ENCODE results near the gene B3GALNT1. TPM values are rescaled to one million over a fixed set of nuclear protein-coding genes. Genes with fewer than 3 reads are reported as not detected.

Gene B3GALNT1
- total RNA-seq, 3 donors from 2014 or later: 4.5 to 14.6 (median 10.8) TPM

DNA sequence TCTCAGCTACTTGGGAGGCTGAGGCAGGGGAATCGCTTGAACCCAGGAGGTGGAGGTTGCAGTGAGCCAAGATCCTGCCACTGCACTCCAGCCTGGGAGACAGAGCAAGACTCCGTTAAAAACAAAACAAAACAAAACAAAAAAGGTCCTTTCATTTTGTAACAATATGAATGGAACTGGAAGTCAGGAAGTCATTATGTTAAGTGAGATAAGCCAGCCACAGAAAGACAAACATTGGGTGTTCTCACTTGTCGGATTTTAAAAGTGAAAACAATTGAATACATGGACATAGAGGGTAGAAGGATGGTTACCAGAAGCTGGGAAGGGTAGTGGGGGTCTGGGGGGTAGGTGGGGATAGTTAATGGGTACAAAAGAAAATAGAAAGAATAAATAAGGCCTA, 12.5 kb upstream of the B3GALNT1 start:
- no peak for DNase-seq (ENCODE audit: low spot score in 2 of 2)
- Histone ChIP-seq H3K4me1 (no peaks in the 10 kb centered on the region), H3K9me3 (peaks cover 37 to 41% of the 10 kb centered on the region in 2 donors), H3K27ac (no peak overlapping the region), H3K4me3 (no peak overlapping the region), H3K36me3 (no peaks in the 10 kb centered on the region), H3K27me3 (no peaks in the 10 kb centered on the region)
- intact Hi-C loops (cut with DNase I; ENCODE audit: low total_unique reads): no loop called here
- TF ChIP-seq POLR2A (IDR thresholded peaks at IDR 0.05) (no peak), POLR2AphosphoS5 (IDR thresholded peaks at IDR 0.05) (no peak)
- TF ChIP-seq, protein P1, sequence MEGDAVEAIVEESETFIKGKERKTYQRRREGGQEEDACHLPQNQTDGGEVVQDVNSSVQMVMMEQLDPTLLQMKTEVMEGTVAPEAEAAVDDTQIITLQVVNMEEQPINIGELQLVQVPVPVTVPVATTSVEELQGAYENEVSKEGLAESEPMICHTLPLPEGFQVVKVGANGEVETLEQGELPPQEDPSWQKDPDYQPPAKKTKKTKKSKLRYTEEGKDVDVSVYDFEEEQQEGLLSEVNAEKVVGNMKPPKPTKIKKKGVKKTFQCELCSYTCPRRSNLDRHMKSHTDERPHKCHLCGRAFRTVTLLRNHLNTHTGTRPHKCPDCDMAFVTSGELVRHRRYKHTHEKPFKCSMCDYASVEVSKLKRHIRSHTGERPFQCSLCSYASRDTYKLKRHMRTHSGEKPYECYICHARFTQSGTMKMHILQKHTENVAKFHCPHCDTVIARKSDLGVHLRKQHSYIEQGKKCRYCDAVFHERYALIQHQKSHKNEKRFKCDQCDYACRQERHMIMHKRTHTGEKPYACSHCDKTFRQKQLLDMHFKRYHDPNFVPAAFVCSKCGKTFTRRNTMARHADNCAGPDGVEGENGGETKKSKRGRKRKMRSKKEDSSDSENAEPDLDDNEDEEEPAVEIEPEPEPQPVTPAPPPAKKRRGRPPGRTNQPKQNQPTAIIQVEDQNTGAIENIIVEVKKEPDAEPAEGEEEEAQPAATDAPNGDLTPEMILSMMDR (IDR thresholded peaks at IDR 0.05): no peak

GRCh38 chr3:161108840-161109239, 3.7 kb upstream of the B3GALNT1 start:
- intact Hi-C loops (cut with DNase I; ENCODE audit: low total_unique reads): no loop called here
- H3K36me3 ChIP-seq: no peaks in the 10 kb centered on the region
- H3K4me1 ChIP-seq: no peaks in the 10 kb centered on the region
- H3K9me3 ChIP-seq: no peaks in the 10 kb centered on the region
- TF ChIP-seq, protein P1 (IDR thresholded peaks at IDR 0.05): no peak
- no peak for TF ChIP-seq POLR2A (IDR thresholded peaks at IDR 0.05)
- TF ChIP-seq POLR2AphosphoS5 (IDR thresholded peaks at IDR 0.05): no peak
- H3K4me3 ChIP-seq: no peak overlapping the region
- no peak for DNase-seq (ENCODE audit: low spot score in 2 of 2)
- no peaks in the 10 kb centered on the region for H3K27me3 ChIP-seq
- no peak overlapping the region for H3K27ac ChIP-seq

DNA sequence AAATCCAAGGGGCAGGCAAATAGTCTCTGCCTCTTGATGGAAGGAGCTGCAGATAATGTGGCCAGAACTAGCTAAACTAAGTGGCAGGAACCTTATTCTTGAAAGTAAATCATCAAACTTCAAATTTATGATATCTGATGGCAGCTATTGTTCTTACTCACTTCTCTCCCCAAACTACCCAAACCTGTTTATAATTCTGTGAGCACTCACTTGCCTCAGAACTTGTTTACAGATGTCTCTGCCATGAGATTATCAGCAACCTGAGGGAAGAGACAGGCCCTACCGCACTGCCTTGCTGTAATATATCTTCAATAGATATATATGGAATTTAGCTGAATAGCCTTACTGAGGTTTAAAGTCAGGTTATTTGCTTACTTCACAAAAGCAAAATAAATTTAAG, 2.2 kb upstream of the B3GALNT1 start:
- H3K27me3 ChIP-seq: no peaks in the 10 kb centered on the region
- no peak for DNase-seq (ENCODE audit: low spot score in 2 of 2)
- no peaks in the 10 kb centered on the region for H3K4me1 ChIP-seq
- H3K36me3 ChIP-seq: no peaks in the 10 kb centered on the region
- intact Hi-C loops (cut with DNase I; ENCODE audit: low total_unique reads): no loop called here
- no peak overlapping the region for H3K4me3 ChIP-seq
- TF ChIP-seq, protein P1 (IDR thresholded peaks at IDR 0.05): no peak
- TF ChIP-seq POLR2A (IDR thresholded peaks at IDR 0.05) (no peak), POLR2AphosphoS5 (IDR thresholded peaks at IDR 0.05) (no peak)
- no peaks in the 10 kb centered on the region for H3K9me3 ChIP-seq
- no peak overlapping the region for H3K27ac ChIP-seq

GRCh38 chr3:161103776-161104385, 1.3 kb downstream of the B3GALNT1 start:
- no peaks in the 10 kb centered on the region for H3K9me3 ChIP-seq

DNA sequence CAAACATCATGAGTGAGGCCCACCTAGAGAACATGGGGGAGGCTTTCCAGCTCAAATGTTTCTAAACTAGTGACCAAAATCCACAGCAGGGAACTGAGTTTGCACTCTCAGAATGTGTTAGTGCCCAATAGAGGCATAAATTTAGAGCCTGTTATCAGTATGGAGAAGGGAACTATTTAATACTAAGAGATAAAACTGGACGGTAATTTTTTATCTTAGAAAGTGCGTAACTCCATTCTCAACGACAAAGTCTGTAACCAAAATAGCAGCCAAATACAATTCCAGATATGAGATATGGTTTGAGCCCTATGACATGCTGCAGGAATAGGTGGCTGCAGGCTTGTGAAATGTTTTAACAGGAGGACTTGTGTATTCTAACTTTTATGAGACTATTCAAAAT, 3.5 kb downstream of the B3GALNT1 start:
- Histone ChIP-seq H3K27ac (no peak overlapping the region), H3K4me1 (no peaks in the 10 kb centered on the region), H3K4me3 (no peak overlapping the region), H3K27me3 (no peaks in the 10 kb centered on the region), H3K36me3 (peaks cover 8% of the 10 kb centered on the region), H3K9me3 (no peaks in the 10 kb centered on the region)
- no peak for DNase-seq (ENCODE audit: low spot score in 2 of 2)
- intact Hi-C loops (cut with DNase I; ENCODE audit: low total_unique reads): no loop called here
- TF ChIP-seq, protein P1 (IDR thresholded peaks at IDR 0.05): no peak

More at GRCh38 chr3:161103776-161104385, 1.3 kb downstream of the B3GALNT1 start:
- peak overlapping the region in 1 of 2 donors; percentile 79 for H3K27ac ChIP-seq
- no peaks in the 10 kb centered on the region for H3K4me1 ChIP-seq
- H3K4me3 ChIP-seq: peak overlapping the region; percentile 84 to 88 (median 85)
- peaks cover 8% of the 10 kb centered on the region for H3K36me3 ChIP-seq
- TF ChIP-seq, protein P1 (IDR thresholded peaks at IDR 0.05): no peak
- TF ChIP-seq POLR2AphosphoS5 (IDR thresholded peaks at IDR 0.05) (no peak), POLR2A (IDR thresholded peaks at IDR 0.05) (no peak)
- intact Hi-C loops (cut with DNase I; ENCODE audit: low total_unique reads): no loop called here
- no peaks in the 10 kb centered on the region for H3K27me3 ChIP-seq
- DNase-seq (ENCODE audit: low spot score in 2 of 2): no peak

Data from breast epithelium (tissue), 4 donors.